ENCODE data around the gene COL6A1.

COL6A1 gene

DNA sequence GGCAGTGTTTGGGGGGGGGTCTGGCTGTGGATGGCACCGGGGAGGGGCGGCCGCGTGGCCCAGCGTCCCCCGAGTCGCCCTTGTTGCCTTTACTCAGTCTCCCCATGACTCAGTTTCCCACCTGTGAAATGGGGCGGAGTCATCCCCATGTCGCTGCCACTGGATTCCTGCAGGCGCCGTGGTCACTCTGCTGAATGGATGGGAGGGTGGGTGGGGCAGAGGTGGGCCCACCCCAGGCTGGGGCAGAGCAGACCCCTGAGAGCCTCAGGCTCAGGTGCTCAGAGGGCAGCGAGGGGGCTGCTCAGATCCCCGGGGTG lies 2.0 kb downstream of the COL6A1 start:
- no peak for DNase-seq (ENCODE audit: low read depth)

DNA sequence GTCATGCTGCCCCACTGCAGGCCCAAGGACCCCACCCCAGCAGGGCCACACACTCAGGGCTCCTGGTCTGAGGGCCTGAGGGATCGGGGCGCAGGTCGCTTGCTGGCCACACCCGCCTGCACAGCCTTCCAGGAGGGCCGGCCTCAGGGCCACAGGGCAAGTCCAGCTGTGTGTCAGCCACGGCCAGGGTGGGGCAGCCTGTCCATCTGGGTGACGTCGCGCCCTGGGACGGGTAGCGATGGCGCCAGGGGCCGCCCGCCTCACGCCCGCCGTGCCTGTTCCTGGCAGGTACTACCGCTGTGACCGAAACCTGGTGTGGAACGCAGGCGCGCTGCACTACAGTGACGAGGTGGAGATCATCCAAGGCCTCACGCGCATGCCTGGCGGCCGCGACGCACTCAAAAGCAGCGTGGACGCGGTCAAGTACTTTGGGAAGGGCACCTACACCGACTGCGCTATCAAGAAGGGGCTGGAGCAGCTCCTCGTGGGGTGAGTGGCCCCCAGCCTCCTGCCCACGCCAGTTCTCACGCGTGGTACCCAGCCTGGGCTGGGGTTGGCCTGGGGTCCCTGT lies 2.5 kb downstream of the COL6A1 start:
- no peak for DNase-seq (ENCODE audit: low read depth)

DNA sequence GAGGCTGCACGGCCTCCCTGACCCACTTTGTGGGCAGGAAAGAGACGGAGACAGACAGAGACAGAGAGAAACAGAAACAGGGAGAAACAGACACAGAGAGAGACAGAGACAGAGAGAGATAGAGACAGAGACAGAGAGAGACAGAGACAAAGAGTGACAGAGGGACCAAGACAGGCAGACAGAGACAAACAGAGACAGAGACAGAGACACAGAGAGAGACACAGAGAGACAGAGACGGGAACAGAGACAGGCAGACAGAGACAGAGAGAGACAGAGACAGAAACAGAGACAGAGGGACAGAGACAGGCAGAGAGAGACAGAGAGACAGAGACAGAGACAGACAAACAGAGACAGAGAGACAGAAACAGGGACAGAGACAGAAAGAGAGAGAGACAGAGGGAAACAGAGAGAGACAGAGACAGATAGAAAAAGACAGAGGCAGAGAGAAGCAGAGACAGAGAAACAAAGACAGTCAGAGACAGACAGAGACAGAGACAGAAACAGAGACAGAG lies 3.1 kb downstream of the COL6A1 start:
- DNase-seq (ENCODE audit: low read depth), result no peak

DNA sequence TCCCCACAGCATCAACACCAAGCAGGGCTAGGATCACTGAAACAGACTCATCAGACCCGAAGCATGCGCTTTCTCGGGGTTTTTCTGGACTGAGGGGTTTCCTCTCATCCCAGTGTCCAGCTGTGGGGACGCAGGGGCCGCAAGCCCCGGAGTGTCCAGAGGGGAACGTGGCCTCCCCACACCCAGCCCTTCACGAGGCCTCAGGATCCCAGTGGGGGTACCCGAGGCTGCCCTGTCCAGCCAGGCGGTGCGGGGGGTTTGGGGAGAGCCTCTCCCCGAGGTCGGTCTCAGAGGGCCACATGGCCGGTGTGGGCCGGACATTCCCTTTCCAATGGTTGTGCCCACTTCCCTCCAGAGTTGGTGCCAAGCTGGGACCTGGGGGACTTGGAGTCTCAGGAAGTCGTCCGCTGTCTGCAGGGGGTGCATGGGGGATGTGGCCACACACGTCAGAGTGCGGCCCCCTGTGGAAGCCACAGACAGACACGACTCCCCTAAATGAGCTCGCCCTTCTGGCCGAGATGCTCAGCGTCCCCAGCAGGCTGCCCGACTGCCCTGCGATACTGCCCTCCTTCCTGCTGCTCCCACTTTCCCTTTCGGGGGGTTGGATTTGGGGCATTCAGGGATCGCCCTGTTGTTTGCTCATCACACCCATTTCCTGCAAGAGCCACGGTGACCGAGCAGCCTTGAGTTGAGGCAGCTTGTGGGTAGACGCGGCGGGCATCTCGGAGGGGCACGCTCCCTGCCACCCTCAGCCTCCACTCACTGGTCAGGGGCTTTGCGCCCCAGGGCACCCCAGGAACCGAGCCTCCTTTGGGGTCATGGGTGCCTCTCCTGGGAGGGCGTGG lies 4.1 kb downstream of the COL6A1 start:
- no peak for DNase-seq (ENCODE audit: low read depth)

DNA sequence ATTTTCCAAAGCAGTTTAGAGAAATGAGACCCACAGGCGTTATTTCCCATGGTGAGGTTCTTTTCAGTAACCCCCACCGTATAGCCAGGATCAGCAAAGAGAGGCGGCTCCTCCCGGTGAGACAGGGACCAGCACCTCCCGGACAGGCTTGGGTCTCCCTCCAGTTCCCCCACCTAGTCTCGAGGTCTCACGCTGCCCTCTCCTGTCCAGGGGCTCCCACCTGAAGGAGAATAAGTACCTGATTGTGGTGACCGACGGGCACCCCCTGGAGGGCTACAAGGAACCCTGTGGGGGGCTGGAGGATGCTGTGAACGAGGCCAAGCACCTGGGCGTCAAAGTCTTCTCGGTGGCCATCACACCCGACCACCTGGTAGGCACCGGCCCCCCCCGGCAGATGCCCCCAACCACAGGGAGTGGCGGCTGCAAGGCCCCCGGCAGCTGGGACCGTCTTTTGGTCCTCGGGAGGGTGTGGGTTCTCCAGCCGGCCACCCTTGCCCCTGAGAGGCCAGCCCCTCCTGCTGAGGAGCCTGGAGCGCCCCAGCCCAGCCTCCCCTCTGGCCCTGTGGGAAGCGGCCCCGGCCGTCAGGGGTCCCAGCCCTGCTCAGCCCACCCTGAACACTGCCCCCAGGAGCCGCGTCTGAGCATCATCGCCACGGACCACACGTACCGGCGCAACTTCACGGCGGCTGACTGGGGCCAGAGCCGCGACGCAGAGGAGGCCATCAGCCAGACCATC lies 4.9 kb downstream of the COL6A1 start:
- no peak for DNase-seq (ENCODE audit: low read depth)

DNA sequence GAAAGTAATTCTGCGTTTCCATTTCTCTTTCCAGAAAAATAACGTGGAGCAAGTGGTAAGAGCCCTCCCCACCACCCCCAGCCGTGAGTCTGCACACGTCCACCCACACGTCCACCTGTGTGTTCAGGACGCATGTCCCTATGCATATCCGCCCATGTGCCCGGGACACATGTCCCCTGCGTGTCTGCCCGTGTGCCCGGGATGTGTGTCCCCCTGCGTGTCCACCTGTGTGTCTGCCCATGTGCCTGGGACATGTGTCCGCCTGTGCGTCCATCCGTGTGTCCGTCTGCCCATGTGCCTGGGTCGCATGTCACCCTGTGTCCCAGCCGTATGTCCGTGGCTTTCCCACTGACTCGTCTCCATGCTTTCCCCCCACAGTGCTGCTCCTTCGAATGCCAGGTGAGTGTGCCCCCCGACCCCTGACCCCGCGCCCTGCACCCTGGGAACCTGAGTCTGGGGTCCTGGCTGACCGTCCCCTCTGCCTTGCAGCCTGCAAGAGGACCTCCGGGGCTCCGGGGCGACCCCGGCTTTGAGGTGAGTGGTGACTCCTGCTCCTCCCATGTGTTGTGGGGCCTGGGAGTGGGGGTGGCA lies 5.6 kb downstream of the COL6A1 start:
- no peak for DNase-seq (ENCODE audit: low read depth)

DNA sequence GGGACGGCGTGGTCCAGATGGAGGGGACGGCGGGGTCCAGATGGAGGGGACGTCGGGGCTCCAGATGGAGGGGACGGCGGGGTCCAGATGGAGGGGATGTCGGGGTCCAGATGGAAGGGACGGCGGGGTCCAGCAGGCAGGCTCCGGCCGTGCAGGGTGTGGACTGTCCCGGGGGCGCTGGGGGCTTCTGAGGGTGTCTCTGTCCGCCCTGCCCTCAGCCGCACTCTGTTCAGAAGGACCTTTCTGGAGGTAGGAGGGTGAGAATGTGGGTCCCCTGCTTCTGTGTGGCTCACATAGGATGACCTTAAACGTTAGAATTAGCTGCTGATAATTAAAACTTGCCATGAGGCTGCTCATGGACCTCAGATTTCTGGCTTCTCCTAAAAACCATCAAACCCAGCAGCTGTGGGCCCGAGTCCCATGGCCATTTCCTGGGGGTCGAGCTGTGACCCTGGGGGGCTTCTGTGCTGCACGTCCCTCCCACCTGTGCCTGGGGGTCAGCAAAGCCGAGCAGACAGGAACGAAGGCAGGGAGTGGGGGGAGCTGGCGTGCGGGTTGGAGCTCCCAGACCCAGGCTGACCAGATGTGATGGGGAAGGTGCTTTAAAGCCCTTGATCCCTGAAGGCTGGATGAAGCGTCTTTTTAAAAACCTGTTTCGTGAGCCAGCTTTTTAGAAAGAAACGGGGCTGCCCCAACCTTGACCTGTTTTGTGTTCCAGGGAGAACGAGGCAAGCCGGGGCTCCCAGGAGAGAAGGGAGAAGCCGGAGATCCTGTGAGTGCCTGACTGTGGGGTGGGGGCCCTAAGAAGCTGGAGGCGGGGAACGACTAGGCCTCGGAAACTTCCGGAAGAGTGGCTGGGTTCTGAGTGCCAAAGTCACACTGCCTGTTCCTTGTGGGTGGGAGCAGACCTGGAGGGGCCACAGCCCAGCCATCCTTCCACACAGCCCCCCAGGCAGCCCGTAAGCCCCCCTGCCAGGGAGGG lies 7.1 kb downstream of the COL6A1 start:
- no peak for DNase-seq (ENCODE audit: low read depth)

DNA sequence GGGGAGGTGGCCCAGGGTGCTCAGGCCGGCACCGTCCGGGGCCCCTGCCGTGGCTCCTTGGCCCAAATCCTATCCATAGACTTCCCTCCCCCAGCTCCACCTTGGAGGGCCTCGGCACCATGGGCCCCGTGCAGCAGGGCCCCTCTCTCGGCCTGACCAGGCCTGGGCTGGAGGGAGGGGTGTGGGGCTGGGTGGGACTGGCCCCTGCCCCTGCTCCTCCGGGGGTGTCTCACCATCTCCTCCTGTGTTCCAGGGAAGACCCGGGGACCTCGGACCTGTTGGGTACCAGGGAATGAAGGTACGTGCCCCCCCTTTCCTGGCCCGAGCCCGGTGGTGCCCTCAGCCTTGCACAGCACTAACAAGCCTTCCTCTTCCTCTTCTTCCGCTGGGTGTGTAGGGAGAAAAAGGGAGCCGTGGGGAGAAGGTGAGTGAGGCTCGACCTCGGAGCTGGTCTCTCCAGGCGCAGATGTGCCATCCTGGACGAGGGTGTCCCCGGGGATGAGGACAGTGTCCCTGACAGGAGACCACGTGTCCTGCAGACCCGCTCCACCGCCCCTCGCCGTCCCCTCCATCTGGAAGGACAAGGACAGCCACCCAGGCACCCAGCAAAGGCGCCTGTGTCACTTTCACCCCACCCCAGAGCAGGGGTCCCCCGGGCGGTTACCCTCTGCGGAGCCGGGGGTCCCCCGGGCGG lies 7.9 kb downstream of the COL6A1 start:
- no peak for DNase-seq (ENCODE audit: low read depth)

DNA sequence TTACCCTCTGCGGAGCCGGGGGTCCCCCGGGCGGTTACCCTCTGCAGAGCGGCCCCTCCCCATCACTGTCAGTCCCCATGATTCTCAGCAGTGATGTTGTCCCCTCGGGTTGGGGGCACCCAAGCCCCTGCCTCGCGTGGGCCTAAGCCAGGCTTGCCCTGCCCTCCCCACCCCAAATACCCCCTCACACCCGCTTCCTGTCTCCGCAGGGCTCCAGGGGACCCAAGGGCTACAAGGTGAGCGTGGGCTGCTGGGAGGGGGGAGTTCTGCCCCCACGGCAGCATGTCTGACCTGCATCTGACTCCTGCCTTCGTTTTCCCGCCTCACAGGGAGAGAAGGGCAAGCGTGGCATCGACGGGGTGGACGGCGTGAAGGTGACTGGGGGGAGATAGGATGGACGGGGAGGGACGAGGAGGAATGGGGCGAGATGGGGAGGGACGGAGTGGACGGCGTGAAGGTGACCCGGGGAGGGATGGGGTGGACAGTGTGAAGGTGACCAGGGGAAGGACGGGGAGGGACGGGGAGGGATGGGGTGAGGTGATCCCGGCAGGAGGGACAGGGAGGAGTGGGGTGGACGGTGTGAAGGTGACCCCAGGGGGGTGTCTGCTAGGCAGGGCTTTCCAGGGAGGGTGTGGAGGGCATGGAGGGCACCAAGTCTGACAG lies 8.6 kb downstream of the COL6A1 start:
- no peak for DNase-seq (ENCODE audit: low read depth)

DNA sequence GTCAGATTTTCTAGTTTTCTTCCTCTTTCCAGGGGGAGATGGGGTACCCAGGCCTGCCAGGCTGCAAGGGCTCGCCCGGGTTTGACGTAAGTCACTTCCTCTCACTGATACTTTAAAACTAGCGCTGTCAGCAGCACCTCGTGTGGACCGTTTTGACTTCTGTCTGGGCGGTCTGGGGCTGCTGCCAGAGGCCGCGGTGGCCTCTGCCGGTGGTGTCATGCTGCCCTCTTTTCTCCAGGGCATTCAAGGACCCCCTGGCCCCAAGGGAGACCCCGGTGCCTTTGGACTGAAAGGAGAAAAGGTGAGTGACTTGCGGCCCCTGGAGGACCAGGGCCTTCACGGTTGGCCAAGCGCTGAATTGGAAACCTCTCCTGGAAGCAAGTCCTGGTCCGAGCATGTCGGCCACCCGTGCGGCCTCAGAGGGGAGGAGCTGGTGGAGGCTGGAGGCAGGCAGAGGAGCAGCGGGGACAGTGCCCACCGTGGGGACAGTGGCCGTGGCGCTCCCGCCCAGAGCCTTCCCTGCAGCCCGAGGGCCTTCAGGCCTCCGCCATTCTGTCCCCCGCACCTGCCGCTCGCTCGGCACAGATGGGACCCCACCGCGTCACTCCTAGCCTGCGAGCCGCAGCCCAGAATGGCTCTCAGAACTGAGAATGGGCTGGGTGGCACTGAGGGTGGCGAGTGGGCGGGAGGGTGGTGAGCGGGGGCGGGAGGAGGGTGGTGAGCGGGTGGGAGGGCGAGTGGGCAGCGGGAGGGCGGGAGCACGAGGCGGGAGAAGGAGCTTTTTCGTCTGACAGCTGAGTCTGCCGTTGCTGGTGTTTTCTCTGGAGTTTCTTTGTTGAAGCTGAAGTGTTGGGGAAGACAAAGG lies 9.4 kb downstream of the COL6A1 start:
- no peak for DNase-seq (ENCODE audit: low read depth)

DNA sequence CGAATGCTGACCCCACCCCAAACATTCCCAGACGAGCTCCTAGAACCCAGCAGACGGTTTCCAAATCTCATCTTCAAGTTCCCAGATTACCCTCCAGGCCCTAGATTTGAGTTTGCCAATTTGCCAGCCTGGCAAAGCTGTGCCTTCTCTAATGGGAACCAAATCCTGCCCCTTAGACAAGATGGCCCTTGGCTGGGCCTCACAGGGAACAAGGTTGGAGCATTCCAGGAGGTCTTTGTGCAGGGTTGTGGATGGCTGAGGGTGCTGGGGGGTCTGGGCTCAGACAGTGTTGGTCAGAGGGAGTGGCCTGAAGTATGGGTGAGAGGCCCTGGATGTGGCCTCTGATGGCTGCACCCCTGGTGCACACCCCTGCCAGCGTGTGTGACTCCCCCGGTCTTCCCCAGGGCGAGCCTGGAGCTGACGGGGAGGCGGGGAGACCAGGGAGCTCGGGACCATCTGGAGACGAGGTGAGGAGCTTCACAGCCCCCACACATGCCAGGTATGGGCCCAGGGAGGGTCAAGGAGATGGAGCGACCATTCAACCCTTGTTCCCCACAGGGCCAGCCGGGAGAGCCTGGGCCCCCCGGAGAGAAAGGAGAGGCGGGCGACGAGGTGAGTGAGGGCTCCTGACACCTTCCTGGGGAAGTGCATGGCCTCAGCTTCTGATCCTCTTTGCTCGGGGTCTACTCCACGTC lies 10.2 kb downstream of the COL6A1 start:
- no peak for DNase-seq (ENCODE audit: low read depth)

DNA sequence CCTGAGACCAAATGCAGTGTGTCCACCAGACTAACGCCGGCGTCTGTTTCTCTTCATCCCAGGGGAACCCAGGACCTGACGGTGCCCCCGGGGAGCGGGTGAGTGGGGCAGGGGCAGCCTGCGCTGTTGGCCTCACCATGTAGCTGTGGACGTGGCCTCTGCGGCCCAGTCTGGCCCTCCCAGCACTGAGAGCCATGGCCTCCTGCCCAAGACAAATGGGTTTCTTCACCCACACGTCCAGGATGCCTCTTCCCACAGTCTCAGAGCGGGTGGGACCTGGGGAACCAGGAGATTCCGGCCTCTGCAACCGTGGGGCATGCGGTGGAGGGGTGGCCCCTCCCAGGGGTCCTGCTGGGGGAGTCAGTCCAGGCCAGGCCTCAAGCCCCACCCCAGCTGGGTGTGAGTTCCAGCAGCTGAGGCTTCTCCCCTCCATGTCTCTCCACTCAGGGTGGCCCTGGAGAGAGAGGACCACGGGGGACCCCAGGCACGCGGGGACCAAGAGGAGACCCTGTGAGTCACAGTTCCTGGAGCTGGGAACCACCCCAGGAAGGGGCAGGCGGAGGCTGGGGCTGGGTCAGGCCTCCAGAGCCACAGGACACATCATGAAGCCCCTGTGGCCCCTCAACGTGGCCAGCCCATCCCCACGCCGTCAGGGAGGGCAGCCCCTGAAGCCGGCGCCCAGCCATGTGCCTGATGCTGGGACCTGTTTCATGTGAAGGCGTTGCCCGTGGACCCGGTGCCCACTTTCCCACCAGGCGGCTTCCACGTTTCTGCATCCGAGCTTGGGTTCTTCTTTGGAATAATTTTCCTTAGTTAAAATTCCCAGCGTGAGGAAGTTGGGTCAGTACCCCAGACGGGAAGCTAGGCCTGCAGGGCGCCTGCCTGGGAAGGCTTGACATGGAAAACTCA lies 11.0 kb downstream of the COL6A1 start:
- no peak for DNase-seq (ENCODE audit: low read depth)

DNA sequence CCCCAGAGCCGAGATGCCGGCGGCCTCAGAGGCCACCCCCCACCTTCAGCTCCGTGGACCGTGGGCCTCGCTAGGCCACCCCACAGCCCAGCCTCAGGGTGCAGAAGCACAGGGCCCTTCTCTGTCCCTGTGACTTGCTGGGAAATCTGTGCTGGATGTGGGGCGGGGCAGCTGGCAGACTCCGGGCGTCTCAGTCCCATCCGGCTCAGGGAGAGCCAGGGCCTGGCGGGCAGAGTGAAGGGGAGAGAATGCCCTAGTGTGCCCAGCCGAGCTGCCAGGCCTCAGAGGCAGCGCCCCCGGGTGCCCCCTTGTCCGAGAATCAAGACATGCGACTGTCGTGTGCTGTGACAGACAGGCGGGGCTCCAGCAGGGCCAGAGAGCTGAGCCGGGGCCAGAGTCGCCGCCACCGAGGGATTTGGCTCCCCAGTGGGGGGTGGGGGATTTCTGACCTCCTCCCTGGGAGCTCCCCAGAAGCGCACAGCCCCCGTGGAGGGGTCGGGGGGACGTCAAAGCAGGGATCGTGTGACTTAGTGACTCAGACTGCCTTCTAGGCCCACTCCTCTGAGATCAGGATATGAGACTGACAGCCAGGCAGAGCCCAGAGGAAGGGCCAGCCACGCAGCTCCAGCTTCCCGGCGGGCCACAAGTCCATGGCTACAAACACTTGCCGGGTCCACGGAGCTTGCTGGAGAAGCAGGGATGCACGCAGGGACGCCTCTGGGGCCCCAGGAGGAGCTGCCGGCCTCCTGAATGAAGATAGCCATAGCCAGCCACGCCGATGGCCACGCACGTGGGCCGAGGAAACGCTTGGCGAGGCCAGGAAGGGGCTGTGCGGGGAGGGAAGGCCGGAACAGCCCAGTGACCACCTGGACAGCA lies 11.9 kb downstream of the COL6A1 start:
- no peak for DNase-seq (ENCODE audit: low read depth)

DNA sequence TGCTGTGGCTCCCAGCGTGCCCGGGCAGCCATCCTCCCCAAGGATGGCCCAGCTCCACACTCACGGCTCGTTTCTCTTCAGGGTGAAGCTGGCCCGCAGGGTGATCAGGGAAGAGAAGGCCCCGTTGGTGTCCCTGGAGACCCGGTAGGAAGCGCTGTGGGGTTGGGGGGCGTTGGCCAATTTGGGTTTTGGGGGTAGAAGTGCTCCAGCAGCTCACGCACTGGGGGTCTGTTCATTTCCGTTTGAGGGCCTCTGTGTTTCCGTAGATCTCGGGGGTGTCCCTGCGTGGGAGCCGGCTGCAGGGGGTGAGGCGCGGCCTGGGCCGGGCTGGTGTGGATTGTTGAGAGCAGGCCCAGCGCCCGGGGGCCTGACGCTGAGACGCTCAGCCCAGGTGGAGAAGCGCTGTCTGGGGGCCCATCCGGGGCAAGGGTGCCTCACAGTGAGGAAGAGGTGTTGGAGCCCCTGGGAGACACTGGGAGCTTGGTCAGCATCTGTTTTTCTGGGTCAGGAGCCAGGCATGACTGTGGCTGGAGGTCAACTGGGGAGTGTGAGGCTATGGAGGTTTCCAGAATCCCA lies 12.6 kb downstream of the COL6A1 start:
- DNase-seq (ENCODE audit: low read depth), result no peak

DNA sequence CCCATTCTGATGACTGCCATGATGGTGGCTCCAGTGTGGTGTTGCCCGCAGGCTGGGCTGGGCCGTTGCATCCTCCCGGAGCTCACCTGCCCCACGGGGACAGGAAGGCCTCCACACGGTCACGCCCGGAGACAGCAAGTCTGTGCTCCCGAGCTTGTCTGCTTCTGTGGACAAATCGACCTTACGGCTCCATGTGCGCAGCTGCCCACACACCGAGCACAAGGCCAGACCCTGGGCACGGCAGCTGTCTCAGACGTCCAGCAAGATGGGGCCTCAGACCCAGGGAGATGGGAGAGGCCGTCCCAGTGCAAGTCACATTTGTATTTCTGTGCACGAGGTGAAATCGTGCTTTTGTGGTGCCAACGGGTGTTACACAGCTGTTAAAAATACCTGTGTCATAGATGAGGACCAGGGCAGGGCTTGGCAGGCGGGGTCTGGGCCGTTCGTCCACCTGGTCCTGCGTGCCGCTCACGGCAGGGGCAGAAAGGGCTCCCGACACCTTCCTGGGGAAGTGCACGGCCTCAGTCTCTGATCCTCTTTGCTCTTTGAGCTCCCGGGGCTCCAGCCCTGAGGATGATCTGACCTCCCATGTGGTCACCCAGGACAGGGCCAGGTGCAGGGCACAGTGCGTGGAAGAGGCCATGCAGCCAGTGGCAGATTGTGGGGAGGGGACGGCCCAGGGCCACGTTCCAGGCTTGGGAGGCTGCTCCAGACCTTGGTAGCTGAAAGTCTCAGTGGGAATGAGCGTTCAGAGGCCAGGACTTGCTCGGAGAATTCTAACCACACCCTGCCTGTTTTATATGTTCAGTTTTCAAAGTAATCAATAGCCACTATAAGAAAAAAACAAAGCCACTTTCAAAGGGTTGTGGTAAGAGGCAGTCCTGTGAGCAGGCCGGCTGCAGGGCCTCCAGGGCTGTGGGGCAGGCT lies 13.5 kb downstream of the COL6A1 start:
- DNase-seq (ENCODE audit: low read depth), result no peak

All from HS-5 (cell line).